ENCODE results near the gene SSX2IP. TPM values are rescaled to one million over a fixed set of nuclear protein-coding genes. Genes with fewer than 3 reads are reported as not detected.
A peak's percentile ranks its signal among the peaks of the same experiment; 100 is the strongest.

Gene SSX2IP
- total and polyA plus RNA-seq, 2 donors (not counting 1 experiment from before 2014, with no cell fraction given): 13.8 to 41.5 TPM

DNA sequence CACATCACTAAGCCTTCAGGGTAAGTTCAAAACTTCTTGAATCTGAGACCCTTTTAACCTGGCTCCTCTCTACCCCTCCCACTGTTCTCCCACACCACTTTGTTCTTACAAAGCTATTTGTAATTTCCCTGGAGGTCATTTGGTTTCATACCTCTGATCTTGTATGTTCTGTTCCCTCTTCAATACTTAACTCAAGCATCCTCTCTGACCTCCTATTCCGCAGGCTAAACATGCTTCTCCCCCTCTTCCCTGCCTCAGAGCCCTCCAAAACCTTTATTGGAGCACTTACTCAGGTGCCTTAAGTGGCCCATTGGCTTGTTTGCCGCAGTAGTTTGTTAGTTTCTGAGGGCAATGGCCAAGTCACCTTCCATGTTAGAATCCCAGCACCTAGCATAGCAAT lies 54.8 kb downstream of the SSX2IP start:
- Histone ChIP-seq H3K4me2 (ENCODE audit: extremely low read depth, insufficient read depth, low read length) (no peak overlapping the region), H3K4me3 (replicated peaks in 1 of 4; ENCODE audit: control extremely low read depth in 1 of 4, insufficient read depth in 1 of 4, low read depth in 3 of 4, low read length in 4 of 4) (no peak overlapping the region), H3K79me2 (ENCODE audit: control insufficient read depth, insufficient read depth, low read length) (no peaks in the 10 kb centered on the region), H2AFZ (ENCODE audit: low read length) (no peak overlapping the region), H3K9me3 (ENCODE audit: control insufficient read depth, insufficient read depth, low read depth, low read length) (no peaks in the 10 kb centered on the region), H4K20me1 (ENCODE audit: control insufficient read depth, extremely low read depth, insufficient read depth, low read length) (no peaks in the 10 kb centered on the region), H3K36me3 (ENCODE audit: control insufficient read depth, insufficient read depth, low read length) (no peaks in the 10 kb centered on the region), H3K27ac (ENCODE audit: insufficient read depth, low read length) (no peak overlapping the region), H3K27me3 (ENCODE audit: control insufficient read depth, insufficient read depth, low read length) (no peaks in the 10 kb centered on the region), H3K4me1 (ENCODE audit: control insufficient read depth, extremely low read depth, insufficient read depth, low read length) (peaks cover 8% of the 10 kb centered on the region), H3K9ac (ENCODE audit: insufficient read depth, low read length) (no peak overlapping the region)
- no peak for DNase-seq (ENCODE audit: low read depth in 2 of 2)
- no peak for TF ChIP-seq EZH2 (IDR thresholded peaks at IDR 0.05; ENCODE audit: low read length, missing control alignments)
- TF ChIP-seq, protein P1, sequence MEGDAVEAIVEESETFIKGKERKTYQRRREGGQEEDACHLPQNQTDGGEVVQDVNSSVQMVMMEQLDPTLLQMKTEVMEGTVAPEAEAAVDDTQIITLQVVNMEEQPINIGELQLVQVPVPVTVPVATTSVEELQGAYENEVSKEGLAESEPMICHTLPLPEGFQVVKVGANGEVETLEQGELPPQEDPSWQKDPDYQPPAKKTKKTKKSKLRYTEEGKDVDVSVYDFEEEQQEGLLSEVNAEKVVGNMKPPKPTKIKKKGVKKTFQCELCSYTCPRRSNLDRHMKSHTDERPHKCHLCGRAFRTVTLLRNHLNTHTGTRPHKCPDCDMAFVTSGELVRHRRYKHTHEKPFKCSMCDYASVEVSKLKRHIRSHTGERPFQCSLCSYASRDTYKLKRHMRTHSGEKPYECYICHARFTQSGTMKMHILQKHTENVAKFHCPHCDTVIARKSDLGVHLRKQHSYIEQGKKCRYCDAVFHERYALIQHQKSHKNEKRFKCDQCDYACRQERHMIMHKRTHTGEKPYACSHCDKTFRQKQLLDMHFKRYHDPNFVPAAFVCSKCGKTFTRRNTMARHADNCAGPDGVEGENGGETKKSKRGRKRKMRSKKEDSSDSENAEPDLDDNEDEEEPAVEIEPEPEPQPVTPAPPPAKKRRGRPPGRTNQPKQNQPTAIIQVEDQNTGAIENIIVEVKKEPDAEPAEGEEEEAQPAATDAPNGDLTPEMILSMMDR (conservative IDR thresholded peaks at IDR 0.05 in 1 of 2, IDR thresholded peaks at IDR 0.05 in 1 of 2; ENCODE audit: low read depth in 1 of 2, low read length in 2 of 2): no peak

DNA sequence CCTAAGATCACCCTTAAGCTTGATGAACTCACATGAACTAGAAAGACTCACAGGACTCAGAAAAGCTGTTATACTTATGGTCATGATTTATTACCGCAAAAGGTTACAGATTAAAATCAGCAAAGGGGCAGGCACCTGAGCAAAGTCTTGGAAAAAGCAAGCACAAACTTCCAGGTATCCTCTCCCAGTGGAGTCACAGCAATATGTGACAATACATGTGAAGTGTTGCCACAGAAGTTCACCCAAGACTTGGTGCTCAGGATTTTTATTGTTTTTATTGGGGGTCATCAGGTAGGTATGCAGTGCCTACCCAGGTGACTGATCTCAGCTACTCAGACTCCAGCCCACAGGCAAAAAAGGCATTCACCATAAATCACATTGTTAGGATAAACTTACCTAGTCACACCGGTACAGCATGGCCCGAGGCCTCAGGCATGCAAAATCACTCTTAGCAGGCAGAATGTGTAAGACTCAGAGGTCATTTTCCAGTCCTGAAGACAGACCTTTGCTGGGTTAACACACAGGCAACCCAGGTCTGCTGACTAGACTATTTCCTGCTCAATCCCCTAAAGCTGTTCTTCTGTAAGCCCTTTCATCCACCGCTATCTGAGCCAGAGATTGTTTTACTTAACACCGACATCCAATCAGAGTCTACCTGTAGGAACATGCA lies 55.6 kb downstream of the SSX2IP start:
- no peak for DNase-seq (ENCODE audit: low read depth in 2 of 2)
- Histone ChIP-seq H3K36me3 (ENCODE audit: control insufficient read depth, insufficient read depth, low read length) (no peaks in the 10 kb centered on the region), H3K79me2 (ENCODE audit: control insufficient read depth, insufficient read depth, low read length) (no peaks in the 10 kb centered on the region), H3K9ac (ENCODE audit: insufficient read depth, low read length) (no peak overlapping the region), H3K27ac (ENCODE audit: insufficient read depth, low read length) (no peak overlapping the region), H4K20me1 (ENCODE audit: control insufficient read depth, extremely low read depth, insufficient read depth, low read length) (no peaks in the 10 kb centered on the region), H3K9me3 (ENCODE audit: control insufficient read depth, insufficient read depth, low read depth, low read length) (no peaks in the 10 kb centered on the region), H3K4me3 (replicated peaks in 1 of 4; ENCODE audit: control extremely low read depth in 1 of 4, insufficient read depth in 1 of 4, low read depth in 3 of 4, low read length in 4 of 4) (no peak overlapping the region), H3K4me1 (ENCODE audit: control insufficient read depth, extremely low read depth, insufficient read depth, low read length) (peaks cover 8% of the 10 kb centered on the region), H2AFZ (ENCODE audit: low read length) (no peak overlapping the region), H3K4me2 (ENCODE audit: extremely low read depth, insufficient read depth, low read length) (no peak overlapping the region), H3K27me3 (ENCODE audit: control insufficient read depth, insufficient read depth, low read length) (no peaks in the 10 kb centered on the region)
- TF ChIP-seq EZH2 (IDR thresholded peaks at IDR 0.05; ENCODE audit: low read length, missing control alignments): no peak
- TF ChIP-seq, protein P1 (conservative IDR thresholded peaks at IDR 0.05 in 1 of 2, IDR thresholded peaks at IDR 0.05 in 1 of 2; ENCODE audit: low read depth in 1 of 2, low read length in 2 of 2): no peak

DNA sequence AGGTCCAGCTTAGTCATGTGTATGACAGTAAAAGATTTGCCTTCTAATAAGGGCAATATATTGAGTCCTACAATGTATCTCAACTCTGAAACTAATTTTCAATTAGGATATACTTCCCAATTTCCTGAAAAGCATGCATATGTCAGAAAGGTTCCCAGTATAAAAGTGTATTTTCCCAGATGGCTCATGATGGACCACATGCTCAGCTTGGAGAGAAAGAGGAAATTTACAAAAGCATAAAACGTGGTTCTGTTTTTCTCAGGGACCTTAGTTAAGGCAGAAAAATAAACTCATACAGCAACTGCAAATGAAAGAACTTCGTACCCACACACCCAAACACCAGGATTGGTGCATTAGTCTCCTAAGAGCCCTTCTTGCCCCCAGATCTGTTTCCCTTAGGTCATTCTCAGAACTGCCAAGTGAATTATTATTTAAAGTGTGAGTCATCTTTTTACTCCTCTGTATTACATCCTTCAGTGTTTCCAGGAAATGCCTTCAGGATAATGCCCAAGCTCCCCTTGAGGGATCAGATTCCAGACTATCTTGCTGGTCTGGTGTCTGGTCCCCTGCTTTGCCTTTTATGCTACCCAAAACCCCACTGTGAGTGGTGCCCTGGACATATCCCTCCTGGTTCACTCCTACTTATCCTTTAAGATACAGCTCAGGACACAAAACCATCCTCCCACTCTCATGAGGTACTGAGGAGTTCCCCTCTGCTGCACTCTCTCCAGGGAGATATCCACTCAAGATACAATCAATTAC lies 57.4 kb downstream of the SSX2IP start:
- DNase-seq (ENCODE audit: low read depth in 2 of 2): peak; percentile 72 to 84
- H3K79me2 ChIP-seq (ENCODE audit: control insufficient read depth, insufficient read depth, low read length): no peaks in the 10 kb centered on the region
- H3K27ac ChIP-seq (ENCODE audit: insufficient read depth, low read length): no peak overlapping the region
- no peaks in the 10 kb centered on the region for H3K9me3 ChIP-seq (ENCODE audit: control insufficient read depth, insufficient read depth, low read depth, low read length)
- no peaks in the 10 kb centered on the region for H3K36me3 ChIP-seq (ENCODE audit: control insufficient read depth, insufficient read depth, low read length)
- no peak overlapping the region for H3K4me3 ChIP-seq (replicated peaks in 1 of 4; ENCODE audit: control extremely low read depth in 1 of 4, insufficient read depth in 1 of 4, low read depth in 3 of 4, low read length in 4 of 4)
- no peaks in the 10 kb centered on the region for H4K20me1 ChIP-seq (ENCODE audit: control insufficient read depth, extremely low read depth, insufficient read depth, low read length)
- no peak overlapping the region for H3K4me2 ChIP-seq (ENCODE audit: extremely low read depth, insufficient read depth, low read length)
- H3K27me3 ChIP-seq (ENCODE audit: control insufficient read depth, insufficient read depth, low read length): no peaks in the 10 kb centered on the region
- no peak overlapping the region for H2AFZ ChIP-seq (ENCODE audit: low read length)
- no peak overlapping the region for H3K9ac ChIP-seq (ENCODE audit: insufficient read depth, low read length)
- TF ChIP-seq, protein P1 (conservative IDR thresholded peaks at IDR 0.05 in 1 of 2, IDR thresholded peaks at IDR 0.05 in 1 of 2; ENCODE audit: low read depth in 1 of 2, low read length in 2 of 2): no peak
- no peak for TF ChIP-seq EZH2 (IDR thresholded peaks at IDR 0.05; ENCODE audit: low read length, missing control alignments)
- peaks cover 8% of the 10 kb centered on the region for H3K4me1 ChIP-seq (ENCODE audit: control insufficient read depth, extremely low read depth, insufficient read depth, low read length)

Data from fibroblast of lung (primary cell).